Prostate gland (tissue), 2 donors: Measurements from ENCODE around the gene MED20.

Source experiments
- POLR2A ChIP-seq: fragments of 450-650 bp; IDR thresholded peaks from one replicate; pipeline ENCODE4 v1.6.1; 2016; ENCODE audit warnings: antibody characterized with exemption, mild to moderate bottlenecking
- TF ChIP-seq, protein P1 (sequence below), 4 experiments: fragments of 200-600 bp in 2 of 4; fragments of 450-650 bp in 2 of 4; sonication (generic) in 2 of 4; IDR thresholded peaks; 1 replicate in 3 of 4; 2 replicates in 1 of 4; pipeline ENCODE4 v1.5.1; 2016 to 2019; ENCODE audit warnings: antibody characterized with exemption in 4 of 4, mild to moderate bottlenecking in 2 of 4, moderate library complexity in 2 of 4

GRCh38 chr6:41943456-41943855 lies 22.5 kb upstream of the MED20 start:
- TF ChIP-seq, protein P1, sequence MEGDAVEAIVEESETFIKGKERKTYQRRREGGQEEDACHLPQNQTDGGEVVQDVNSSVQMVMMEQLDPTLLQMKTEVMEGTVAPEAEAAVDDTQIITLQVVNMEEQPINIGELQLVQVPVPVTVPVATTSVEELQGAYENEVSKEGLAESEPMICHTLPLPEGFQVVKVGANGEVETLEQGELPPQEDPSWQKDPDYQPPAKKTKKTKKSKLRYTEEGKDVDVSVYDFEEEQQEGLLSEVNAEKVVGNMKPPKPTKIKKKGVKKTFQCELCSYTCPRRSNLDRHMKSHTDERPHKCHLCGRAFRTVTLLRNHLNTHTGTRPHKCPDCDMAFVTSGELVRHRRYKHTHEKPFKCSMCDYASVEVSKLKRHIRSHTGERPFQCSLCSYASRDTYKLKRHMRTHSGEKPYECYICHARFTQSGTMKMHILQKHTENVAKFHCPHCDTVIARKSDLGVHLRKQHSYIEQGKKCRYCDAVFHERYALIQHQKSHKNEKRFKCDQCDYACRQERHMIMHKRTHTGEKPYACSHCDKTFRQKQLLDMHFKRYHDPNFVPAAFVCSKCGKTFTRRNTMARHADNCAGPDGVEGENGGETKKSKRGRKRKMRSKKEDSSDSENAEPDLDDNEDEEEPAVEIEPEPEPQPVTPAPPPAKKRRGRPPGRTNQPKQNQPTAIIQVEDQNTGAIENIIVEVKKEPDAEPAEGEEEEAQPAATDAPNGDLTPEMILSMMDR (IDR thresholded peaks at IDR 0.05) = no peak
- no peak for TF ChIP-seq POLR2A
